ENCODE data around the gene GH1.
"Not testable (repeated sequence)": the region's sequence is repeated elsewhere in the genome, so short reads cannot be mapped to it uniquely, and the experiment has no call there.

GH1 gene

DNA sequence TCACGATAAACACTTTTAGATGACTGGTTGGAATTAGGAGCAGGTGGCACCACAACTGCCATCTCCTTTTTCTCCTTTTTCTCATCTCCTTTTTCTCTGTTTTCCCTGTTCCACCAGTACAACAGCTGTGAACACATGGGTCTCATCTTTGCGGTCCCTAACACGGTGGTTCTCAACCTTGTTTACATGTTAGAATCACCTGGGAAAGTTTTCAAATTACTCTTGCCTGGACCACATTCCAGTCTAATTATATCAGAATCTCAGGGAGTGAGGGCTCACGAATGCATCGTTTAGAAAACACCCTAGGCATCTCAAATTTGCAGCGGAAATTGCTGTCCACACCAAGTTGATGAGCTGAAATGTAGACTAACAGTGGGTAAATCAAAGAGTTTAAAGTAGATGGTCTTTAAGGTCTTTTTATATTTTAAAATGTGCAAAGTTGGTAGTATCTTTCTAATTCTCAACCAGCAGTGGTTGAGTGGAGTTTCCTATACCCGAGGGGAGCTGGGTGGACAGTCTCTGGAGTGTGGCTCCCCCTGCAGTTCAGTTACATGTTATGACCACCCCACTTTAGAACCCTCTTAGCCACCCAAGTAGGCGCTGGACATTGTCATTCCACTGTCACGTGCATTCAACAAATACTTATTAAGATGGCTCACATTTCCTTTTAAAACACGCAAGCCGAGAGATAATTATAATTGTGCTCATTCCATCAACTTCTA, 26.2 kb downstream of the GH1 start:
- peak; percentile 37 for TF ChIP-seq CTCF (conservative IDR thresholded peaks at IDR 0.05)
- H3K27ac ChIP-seq = not testable (repeated sequence)

DNA sequence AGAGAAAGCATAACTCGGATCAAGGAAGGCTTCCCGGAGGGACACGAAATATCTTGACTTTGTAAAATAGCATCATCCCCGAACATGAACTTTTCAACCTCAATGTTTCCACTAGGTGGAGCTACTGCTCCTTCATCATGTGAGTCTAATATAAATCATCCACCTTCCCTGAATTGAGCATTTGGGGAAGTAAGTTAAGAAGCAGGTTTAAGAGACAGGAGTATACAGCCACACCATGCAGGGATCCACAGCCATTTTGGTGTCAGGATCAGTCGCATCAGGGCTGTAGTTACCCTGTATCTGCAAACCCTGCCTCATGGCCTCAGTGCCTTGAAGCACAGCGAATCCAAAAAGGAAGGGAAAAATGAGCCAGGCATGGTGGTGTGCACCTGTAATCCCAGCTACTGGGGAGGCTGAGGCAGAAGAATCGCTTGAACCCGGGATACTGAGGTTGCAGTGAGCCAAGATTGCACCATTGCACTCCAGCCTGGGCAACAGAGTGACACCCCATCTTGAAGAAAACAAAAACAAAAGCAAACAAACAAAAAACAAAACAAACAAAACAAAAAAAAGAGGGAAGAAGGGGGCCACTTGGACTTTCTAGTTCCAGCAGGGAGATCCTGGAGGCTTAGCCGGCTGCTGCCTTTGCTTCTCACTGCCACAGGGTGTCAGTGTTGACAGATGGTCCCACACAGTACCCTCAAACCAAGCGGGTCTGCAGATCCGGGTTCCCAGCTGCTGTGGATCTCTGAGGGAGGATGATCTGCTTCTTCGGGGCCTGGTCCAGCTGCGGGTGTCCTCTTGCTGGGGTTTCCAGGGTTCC, 29.4 kb downstream of the GH1 start:
- TF ChIP-seq CTCF (conservative IDR thresholded peaks at IDR 0.05) = peak; percentile 79
- not testable (repeated sequence) for H3K27ac ChIP-seq

- not testable (repeated sequence) for H3K27ac ChIP-seq
These were observed 33.5 kb downstream of the GH1 start for GRCh38 chr17:63885119-63885518.

DNA sequence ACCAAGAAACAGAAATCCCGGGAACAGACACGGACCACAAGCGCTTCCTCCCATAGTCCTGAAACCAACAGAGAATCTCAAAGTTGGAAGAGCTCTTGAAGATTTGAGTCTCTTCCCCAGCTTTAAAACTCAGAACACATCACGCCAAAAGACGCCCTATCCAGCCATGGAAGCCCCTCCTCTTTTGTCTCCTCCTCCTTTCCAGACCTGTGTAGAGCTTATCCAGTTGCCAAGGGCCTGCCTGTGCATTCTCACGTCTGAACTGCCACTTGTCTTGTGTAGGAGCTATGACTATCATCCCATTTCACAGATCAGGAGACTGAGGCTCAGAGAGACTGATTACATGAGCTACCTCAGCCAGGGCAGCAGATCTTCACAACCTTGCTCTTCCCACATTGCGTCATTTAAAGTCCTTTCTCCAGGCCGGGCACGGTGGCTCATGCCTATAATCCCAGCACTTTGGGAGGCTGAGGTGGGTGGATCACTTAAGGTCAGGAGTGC, 36.0 kb downstream of the GH1 start:
- not testable (repeated sequence) for H3K27ac ChIP-seq

DNA sequence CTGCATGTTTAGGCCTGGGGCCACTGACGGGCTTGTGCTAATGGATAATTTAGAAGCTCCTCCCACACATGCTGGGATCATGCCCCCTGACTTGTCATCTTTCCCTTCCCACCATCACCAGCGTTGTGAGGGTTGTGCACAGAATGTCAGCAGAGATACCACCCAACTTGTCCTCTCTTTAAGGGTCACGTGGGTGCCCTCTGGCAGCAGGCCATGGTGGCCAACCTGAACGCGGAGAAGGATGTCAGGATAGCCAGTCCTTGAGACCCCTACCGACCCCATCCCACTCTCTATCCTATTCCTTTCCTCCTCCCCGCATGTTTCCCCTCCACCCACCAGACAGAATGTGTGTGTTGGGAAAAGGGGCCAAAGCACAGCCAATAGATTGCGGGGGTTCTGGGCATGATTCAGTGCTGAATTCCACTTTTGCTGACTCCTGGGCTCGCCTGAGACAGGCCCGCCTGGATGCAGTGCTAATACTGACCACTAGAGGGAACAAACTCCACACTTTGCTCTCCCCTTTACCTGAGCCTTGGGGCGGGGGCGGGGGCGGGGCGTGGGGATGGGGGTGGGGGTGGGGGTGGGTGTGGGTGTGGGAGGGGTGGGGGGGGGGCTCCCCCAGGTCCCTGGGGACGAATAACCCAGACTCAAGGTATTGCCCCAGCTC, 36.6 kb downstream of the GH1 start, which contains the start of gene GH2:
Gene GH2 (minus strand): TSS at position 10 of the 667 bp plus-strand sequence. CDS start 143 bp downstream, outside the sequence.
- TF ChIP-seq CTCF (conservative IDR thresholded peaks at IDR 0.05) (peak; percentile 60), ZFX (IDR thresholded peaks at IDR 0.05) (no peak)
- H3K27ac ChIP-seq = no peak within 1 kb of the TSS

GRCh38 chr17:63881337-63881736, 37.3 kb downstream of the GH1 start:
- not testable (repeated sequence) for H3K27ac ChIP-seq

DNA sequence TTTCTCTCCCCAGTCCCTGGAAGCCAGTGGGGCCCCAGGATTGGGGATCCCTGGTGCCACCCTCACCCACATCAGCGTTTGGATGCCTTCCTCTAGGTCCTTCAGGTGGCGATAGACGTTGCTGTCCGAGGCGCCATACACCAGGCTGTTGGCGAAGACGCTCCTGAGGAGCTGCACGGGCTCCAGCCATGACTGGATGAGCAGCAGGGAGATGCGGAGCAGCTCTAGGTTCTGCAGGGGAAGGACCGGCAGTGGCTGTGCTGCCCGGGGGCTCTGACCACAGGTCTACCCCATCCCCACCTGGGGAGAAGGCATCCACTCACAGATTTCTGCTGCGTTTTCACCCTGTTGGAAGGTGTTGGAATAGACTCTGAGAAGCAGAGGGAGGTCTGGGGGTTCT, 37.9 kb downstream of the GH1 start:
- TF ChIP-seq ZFX (IDR thresholded peaks at IDR 0.05) = no peak
- TF ChIP-seq CTCF (conservative IDR thresholded peaks at IDR 0.05) = no peak
- no peak overlapping the region for H3K27ac ChIP-seq

- H3K27ac ChIP-seq = not testable (repeated sequence)
These were observed 40.2 kb downstream of the GH1 start for GRCh38 chr17:63878413-63878812.

- not testable (repeated sequence) for H3K27ac ChIP-seq
These were observed 43.9 kb downstream of the GH1 start for GRCh38 chr17:63874693-63875092.
